ENCODE results near the gene SCAF1. TPM values are rescaled to one million over a fixed set of nuclear protein-coding genes. Genes with fewer than 3 reads are reported as not detected.

The SCAF1 gene
- total RNA-seq, 1 experiment from 2014 or later: 129 TPM

DNA sequence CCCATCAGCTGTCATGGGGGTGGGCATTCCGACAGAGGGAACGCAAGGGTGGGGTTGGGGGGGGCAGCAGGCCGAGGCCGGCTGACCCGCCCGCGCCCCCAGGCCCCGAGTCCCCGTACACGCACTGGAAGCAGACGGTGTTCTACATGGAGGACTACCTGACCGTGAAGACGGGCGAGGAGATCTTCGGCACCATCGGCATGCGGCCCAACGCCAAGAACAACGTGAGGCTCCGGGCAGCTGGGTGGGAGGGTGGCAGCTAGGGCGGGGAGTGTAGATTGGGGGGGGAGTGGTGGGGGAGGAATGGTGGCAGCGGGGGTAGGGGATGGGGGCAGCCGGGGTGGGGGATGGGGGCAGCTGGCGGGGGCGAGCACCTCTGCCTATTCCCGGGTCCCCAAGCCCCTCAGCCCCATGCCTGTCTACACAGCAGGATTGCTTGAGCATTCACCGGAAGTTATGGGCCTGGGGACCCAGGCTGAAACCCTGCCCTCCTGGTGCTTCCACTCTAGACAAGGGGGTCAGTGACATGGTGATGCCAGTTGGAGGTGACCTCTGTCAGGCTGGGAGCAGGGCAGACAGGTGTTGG, 44.6 kb downstream of the SCAF1 start:
- Mint-ChIP-seq H3K27me3 (ENCODE audit: unreplicated experiment) (no peaks in the 10 kb centered on the region), H3K4me3 (ENCODE audit: low read depth, unreplicated experiment) (no peak overlapping the region), H3K9me3 (ENCODE audit: low read depth, unreplicated experiment) (no peaks in the 10 kb centered on the region), H3K36me3 (ENCODE audit: insufficient read depth, unreplicated experiment) (peaks cover 96% of the 10 kb centered on the region), H3K27ac (ENCODE audit: unreplicated experiment) (peak overlapping the region; percentile 40), H3K4me1 (ENCODE audit: low read depth, unreplicated experiment) (no peaks in the 10 kb centered on the region)
- no peak for DNase-seq
- CTCF ChIA-PET: interaction anchor here (0.5 to 0.6 kb wide), 2 partner anchors 9 to 10 kb away, joined by 3 to 6 read pairs; no protein-coding TSS in a partner anchor
- TF ChIP-seq, protein P1, sequence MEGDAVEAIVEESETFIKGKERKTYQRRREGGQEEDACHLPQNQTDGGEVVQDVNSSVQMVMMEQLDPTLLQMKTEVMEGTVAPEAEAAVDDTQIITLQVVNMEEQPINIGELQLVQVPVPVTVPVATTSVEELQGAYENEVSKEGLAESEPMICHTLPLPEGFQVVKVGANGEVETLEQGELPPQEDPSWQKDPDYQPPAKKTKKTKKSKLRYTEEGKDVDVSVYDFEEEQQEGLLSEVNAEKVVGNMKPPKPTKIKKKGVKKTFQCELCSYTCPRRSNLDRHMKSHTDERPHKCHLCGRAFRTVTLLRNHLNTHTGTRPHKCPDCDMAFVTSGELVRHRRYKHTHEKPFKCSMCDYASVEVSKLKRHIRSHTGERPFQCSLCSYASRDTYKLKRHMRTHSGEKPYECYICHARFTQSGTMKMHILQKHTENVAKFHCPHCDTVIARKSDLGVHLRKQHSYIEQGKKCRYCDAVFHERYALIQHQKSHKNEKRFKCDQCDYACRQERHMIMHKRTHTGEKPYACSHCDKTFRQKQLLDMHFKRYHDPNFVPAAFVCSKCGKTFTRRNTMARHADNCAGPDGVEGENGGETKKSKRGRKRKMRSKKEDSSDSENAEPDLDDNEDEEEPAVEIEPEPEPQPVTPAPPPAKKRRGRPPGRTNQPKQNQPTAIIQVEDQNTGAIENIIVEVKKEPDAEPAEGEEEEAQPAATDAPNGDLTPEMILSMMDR (IDR thresholded peaks at IDR 0.05; ENCODE audit: unreplicated experiment): no peak
- BruUV-seq (replicated peaks): no TSS peak
- intact Hi-C loops (cut with micrococcal nuclease; ENCODE audit: unreplicated experiment): no loop called here

DNA sequence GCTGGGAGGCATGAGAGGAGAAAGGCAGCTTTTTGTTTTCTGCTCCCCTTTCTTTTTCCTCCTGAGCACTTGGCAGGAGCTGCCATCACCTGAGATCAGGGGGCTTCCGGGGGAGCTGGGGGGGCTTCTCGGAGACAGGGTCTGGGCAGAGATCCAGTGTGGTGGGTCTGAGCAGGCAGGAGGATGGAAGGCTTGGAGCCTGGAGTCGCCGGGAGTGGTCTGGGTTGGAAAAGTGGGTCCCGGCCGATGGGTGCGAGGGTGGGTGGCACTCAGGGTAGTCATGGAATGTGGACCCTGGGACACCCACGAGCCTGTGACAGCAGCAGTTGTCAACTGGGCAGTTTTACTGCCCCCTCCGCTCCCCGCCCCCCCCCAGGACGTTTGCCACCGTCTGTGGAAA, 45.1 kb downstream of the SCAF1 start:
- TF ChIP-seq, protein P1 (IDR thresholded peaks at IDR 0.05; ENCODE audit: unreplicated experiment): no peak
- BruUV-seq (replicated peaks): no TSS peak
- intact Hi-C loops (cut with micrococcal nuclease; ENCODE audit: unreplicated experiment): no loop called here
- DNase-seq: no peak
- no peaks in the 10 kb centered on the region for H3K9me3 Mint-ChIP-seq (ENCODE audit: low read depth, unreplicated experiment)
- H3K4me1 Mint-ChIP-seq (ENCODE audit: low read depth, unreplicated experiment): no peaks in the 10 kb centered on the region
- H3K4me3 Mint-ChIP-seq (ENCODE audit: low read depth, unreplicated experiment): no peak overlapping the region
- CTCF ChIA-PET: interaction anchor here (0.6 kb wide), 1 partner anchor 11 kb away, joined by 3 read pairs; no protein-coding TSS in a partner anchor
- peak overlapping the region; percentile 40 for H3K27ac Mint-ChIP-seq (ENCODE audit: unreplicated experiment)
- peaks cover 95% of the 10 kb centered on the region for H3K36me3 Mint-ChIP-seq (ENCODE audit: insufficient read depth, unreplicated experiment)
- H3K27me3 Mint-ChIP-seq (ENCODE audit: unreplicated experiment): no peaks in the 10 kb centered on the region

DNA sequence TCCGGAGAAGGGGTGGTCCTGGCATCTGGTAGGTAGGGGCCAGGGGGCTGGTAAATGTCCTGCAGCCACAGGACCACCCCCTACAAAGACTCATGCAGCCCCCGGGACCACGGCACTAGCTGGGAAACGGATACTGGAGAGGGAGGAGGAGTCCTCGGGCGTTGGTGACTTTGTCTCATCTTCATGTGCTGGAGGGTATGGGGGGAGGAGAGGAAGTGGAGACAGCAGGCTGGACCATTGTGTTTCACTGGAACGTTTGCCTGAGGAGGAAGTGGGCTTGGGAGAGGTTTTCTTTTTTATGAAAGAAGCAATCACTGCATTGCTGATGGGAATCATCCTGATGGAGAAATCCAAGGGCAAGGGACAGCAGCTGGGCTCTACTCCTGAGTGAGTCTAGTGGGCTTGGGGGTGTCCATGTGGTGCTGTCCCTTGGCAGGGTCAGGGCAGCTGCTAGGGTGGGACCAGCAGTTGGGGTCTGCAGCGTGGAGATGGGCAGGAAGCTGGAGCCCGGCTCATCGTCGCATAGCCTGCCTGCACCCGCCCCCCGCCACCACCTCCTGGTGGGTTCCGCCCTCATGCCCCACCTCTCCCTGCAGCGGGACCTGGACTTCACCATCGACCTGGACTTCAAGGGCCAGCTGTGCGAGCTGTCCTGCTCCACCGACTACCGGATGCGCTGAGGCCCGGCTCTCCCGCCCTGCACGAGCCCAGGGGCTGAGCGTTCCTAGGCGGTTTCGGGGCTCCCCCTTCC, 45.7 kb downstream of the SCAF1 start:
- DNase-seq: no peak
- Mint-ChIP-seq H3K9me3 (ENCODE audit: low read depth, unreplicated experiment) (no peaks in the 10 kb centered on the region), H3K27ac (ENCODE audit: unreplicated experiment) (peak overlapping the region; percentile 40), H3K4me3 (ENCODE audit: low read depth, unreplicated experiment) (no peak overlapping the region), H3K4me1 (ENCODE audit: low read depth, unreplicated experiment) (no peaks in the 10 kb centered on the region), H3K27me3 (ENCODE audit: unreplicated experiment) (no peaks in the 10 kb centered on the region), H3K36me3 (ENCODE audit: insufficient read depth, unreplicated experiment) (peaks cover 95% of the 10 kb centered on the region)
- no TSS peak for BruUV-seq (replicated peaks)
- intact Hi-C loops (cut with micrococcal nuclease; ENCODE audit: unreplicated experiment): no loop called here
- CTCF ChIA-PET: no interaction called here
- TF ChIP-seq, protein P1 (IDR thresholded peaks at IDR 0.05; ENCODE audit: unreplicated experiment): no peak

DNA sequence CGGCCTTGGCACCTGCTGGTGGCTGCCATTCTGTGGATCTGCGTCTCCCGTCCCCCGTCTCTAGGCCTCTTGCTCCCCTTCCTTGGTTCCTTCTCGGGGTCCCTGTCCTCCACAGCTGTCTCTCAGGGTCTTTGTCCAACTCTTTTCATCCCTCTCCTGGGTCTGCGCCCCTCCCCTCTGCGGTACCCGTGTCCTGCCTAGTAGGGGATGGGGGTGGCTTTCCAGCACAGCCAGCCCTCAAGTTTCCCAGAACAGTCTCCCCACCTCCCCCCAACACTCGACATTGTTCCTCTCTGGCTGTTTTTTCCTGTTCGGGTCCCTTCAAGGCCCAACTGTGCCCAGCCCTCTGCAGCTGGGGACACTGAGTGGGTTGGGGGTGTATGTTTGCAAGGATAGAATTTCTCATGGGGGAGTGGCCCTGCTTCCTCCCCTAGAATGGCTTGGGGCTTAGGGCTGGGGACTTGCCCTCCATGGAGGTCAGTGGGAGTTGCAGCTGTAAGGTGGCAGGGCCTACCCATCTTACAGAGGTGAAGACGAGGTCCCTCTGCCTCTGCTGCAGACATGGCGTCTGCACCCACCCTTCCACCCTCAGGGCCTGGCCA, 46.6 kb downstream of the SCAF1 start:
- no peaks in the 10 kb centered on the region for H3K9me3 Mint-ChIP-seq (ENCODE audit: low read depth, unreplicated experiment)
- TF ChIP-seq, protein P1 (IDR thresholded peaks at IDR 0.05; ENCODE audit: unreplicated experiment): no peak
- no peaks in the 10 kb centered on the region for H3K4me1 Mint-ChIP-seq (ENCODE audit: low read depth, unreplicated experiment)
- CTCF ChIA-PET: interaction anchor here (0.6 kb wide), 1 partner anchor 170 kb away, joined by 3 read pairs; no protein-coding TSS in a partner anchor
- peaks cover 87% of the 10 kb centered on the region for H3K36me3 Mint-ChIP-seq (ENCODE audit: insufficient read depth, unreplicated experiment)
- H3K27me3 Mint-ChIP-seq (ENCODE audit: unreplicated experiment): no peaks in the 10 kb centered on the region
- intact Hi-C loops (cut with micrococcal nuclease; ENCODE audit: unreplicated experiment): no loop called here
- H3K27ac Mint-ChIP-seq (ENCODE audit: unreplicated experiment): no peak overlapping the region
- BruUV-seq (replicated peaks): no TSS peak
- no peak overlapping the region for H3K4me3 Mint-ChIP-seq (ENCODE audit: low read depth, unreplicated experiment)
- DNase-seq: no peak

Data from Calu3 (cell line).